Measurements from ENCODE around the gene ENOX1.

Gene ENOX1

GRCh38 chr13:43688227-43688907 lies 98.4 kb downstream of the ENOX1 start:
- Histone ChIP-seq H3K79me2 (ENCODE audit: control insufficient read depth, insufficient read depth, low read length) (no peaks in the 10 kb centered on the region), H3K18ac (ENCODE audit: low read length) (no peak overlapping the region), H3K4me1 (ENCODE audit: control insufficient read depth, low read depth, low read length) (no peaks in the 10 kb centered on the region), H3K4me3 (ENCODE audit: low read length) (no peak overlapping the region), H3K27ac (ENCODE audit: low read depth, low read length) (no peak overlapping the region), H3K9ac (ENCODE audit: low read length) (no peak overlapping the region), H3K23ac (ENCODE audit: low read length) (no peak overlapping the region), H4K5ac (ENCODE audit: low read length) (no peak overlapping the region), H3K4me2 (ENCODE audit: low read length) (no peak overlapping the region), H2BK5ac (ENCODE audit: low read length) (no peak overlapping the region), H4K8ac (ENCODE audit: low read depth, low read length) (no peak overlapping the region), H3K27me3 (ENCODE audit: insufficient read depth, low read length, poor library complexity) (no peaks in the 10 kb centered on the region), H2BK120ac (ENCODE audit: low read depth, low read length) (no peak overlapping the region), H3K79me1 (ENCODE audit: low read length) (no peaks in the 10 kb centered on the region), H2BK15ac (replicated peaks; ENCODE audit: low read depth) (no peak overlapping the region), H2AK5ac (ENCODE audit: low read length) (no peak overlapping the region), H3K36me3 (ENCODE audit: control insufficient read depth, insufficient read depth, low read length) (no peaks in the 10 kb centered on the region), H3K56ac (ENCODE audit: low read length) (no peak overlapping the region), H3K4ac (ENCODE audit: low read depth, low read length) (no peak overlapping the region)
- no CpG with 5 or more reads among the region's 3 CpGs for WGBS (ENCODE audit: extremely low coverage, insufficient coverage, low lambda C conversion rate)
- no peak for DNase-seq

GRCh38 chr13:43687038-43687437 lies 99.7 kb downstream of the ENOX1 start:
- WGBS (ENCODE audit: extremely low coverage, insufficient coverage, low lambda C conversion rate) = no CpG with 5 or more reads among the region's 4 CpGs
- H2BK15ac ChIP-seq (replicated peaks; ENCODE audit: low read depth) = no peak overlapping the region
- H3K79me2 ChIP-seq (ENCODE audit: control insufficient read depth, insufficient read depth, low read length) = no peaks in the 10 kb centered on the region
- H3K27ac ChIP-seq (ENCODE audit: low read depth, low read length) = no peak overlapping the region
- H3K9ac ChIP-seq (ENCODE audit: low read length) = no peak overlapping the region
- no peak overlapping the region for H4K8ac ChIP-seq (ENCODE audit: low read depth, low read length)
- no peak overlapping the region for H3K56ac ChIP-seq (ENCODE audit: low read length)
- no peak overlapping the region for H3K4ac ChIP-seq (ENCODE audit: low read depth, low read length)
- no peaks in the 10 kb centered on the region for H3K27me3 ChIP-seq (ENCODE audit: insufficient read depth, low read length, poor library complexity)
- no peaks in the 10 kb centered on the region for H3K79me1 ChIP-seq (ENCODE audit: low read length)
- DNase-seq = no peak
- H3K18ac ChIP-seq (ENCODE audit: low read length) = no peak overlapping the region
- no peaks in the 10 kb centered on the region for H3K4me1 ChIP-seq (ENCODE audit: control insufficient read depth, low read depth, low read length)
- H3K36me3 ChIP-seq (ENCODE audit: control insufficient read depth, insufficient read depth, low read length) = no peaks in the 10 kb centered on the region
- no peak overlapping the region for H2BK5ac ChIP-seq (ENCODE audit: low read length)
- H2BK120ac ChIP-seq (ENCODE audit: low read depth, low read length) = no peak overlapping the region
- no peak overlapping the region for H3K4me2 ChIP-seq (ENCODE audit: low read length)
- no peak overlapping the region for H4K5ac ChIP-seq (ENCODE audit: low read length)
- no peak overlapping the region for H2AK5ac ChIP-seq (ENCODE audit: low read length)
- H3K23ac ChIP-seq (ENCODE audit: low read length) = no peak overlapping the region
- no peak overlapping the region for H3K4me3 ChIP-seq (ENCODE audit: low read length)

GRCh38 chr13:43686557-43686956 lies 100.2 kb downstream of the ENOX1 start:
- Histone ChIP-seq H3K18ac (ENCODE audit: low read length) (no peak overlapping the region), H3K27ac (ENCODE audit: low read depth, low read length) (no peak overlapping the region), H2BK5ac (ENCODE audit: low read length) (no peak overlapping the region), H3K27me3 (ENCODE audit: insufficient read depth, low read length, poor library complexity) (no peaks in the 10 kb centered on the region), H3K9ac (ENCODE audit: low read length) (no peak overlapping the region), H4K5ac (ENCODE audit: low read length) (no peak overlapping the region), H3K4me2 (ENCODE audit: low read length) (no peak overlapping the region), H3K23ac (ENCODE audit: low read length) (no peak overlapping the region), H2AK5ac (ENCODE audit: low read length) (no peak overlapping the region), H2BK15ac (replicated peaks; ENCODE audit: low read depth) (no peak overlapping the region), H4K8ac (ENCODE audit: low read depth, low read length) (no peak overlapping the region), H3K36me3 (ENCODE audit: control insufficient read depth, insufficient read depth, low read length) (no peaks in the 10 kb centered on the region), H3K4me3 (ENCODE audit: low read length) (no peak overlapping the region), H3K4me1 (ENCODE audit: control insufficient read depth, low read depth, low read length) (no peaks in the 10 kb centered on the region), H3K56ac (ENCODE audit: low read length) (no peak overlapping the region), H3K79me2 (ENCODE audit: control insufficient read depth, insufficient read depth, low read length) (no peaks in the 10 kb centered on the region), H3K79me1 (ENCODE audit: low read length) (no peaks in the 10 kb centered on the region), H3K4ac (ENCODE audit: low read depth, low read length) (no peak overlapping the region), H2BK120ac (ENCODE audit: low read depth, low read length) (no peak overlapping the region)
- no CpG with 5 or more reads among the region's 3 CpGs for WGBS (ENCODE audit: extremely low coverage, insufficient coverage, low lambda C conversion rate)
- DNase-seq = peak; percentile 76

- no peak for DNase-seq
- H2BK5ac ChIP-seq (ENCODE audit: low read length) = no peak overlapping the region
- no peaks in the 10 kb centered on the region for H3K36me3 ChIP-seq (ENCODE audit: control insufficient read depth, insufficient read depth, low read length)
- no peak overlapping the region for H3K4me2 ChIP-seq (ENCODE audit: low read length)
- H4K8ac ChIP-seq (ENCODE audit: low read depth, low read length) = no peak overlapping the region
- no peak overlapping the region for H3K56ac ChIP-seq (ENCODE audit: low read length)
- H3K9ac ChIP-seq (ENCODE audit: low read length) = no peak overlapping the region
- H2BK15ac ChIP-seq (replicated peaks; ENCODE audit: low read depth) = no peak overlapping the region
- WGBS (ENCODE audit: extremely low coverage, insufficient coverage, low lambda C conversion rate) = no CpG with 5 or more reads among the region's 9 CpGs
- no peak overlapping the region for H3K27ac ChIP-seq (ENCODE audit: low read depth, low read length)
- H3K4ac ChIP-seq (ENCODE audit: low read depth, low read length) = no peak overlapping the region
- no peak overlapping the region for H3K18ac ChIP-seq (ENCODE audit: low read length)
- H3K79me2 ChIP-seq (ENCODE audit: control insufficient read depth, insufficient read depth, low read length) = no peaks in the 10 kb centered on the region
- H3K79me1 ChIP-seq (ENCODE audit: low read length) = no peaks in the 10 kb centered on the region
- no peak overlapping the region for H2BK120ac ChIP-seq (ENCODE audit: low read depth, low read length)
- H3K4me3 ChIP-seq (ENCODE audit: low read length) = no peak overlapping the region
- H3K27me3 ChIP-seq (ENCODE audit: insufficient read depth, low read length, poor library complexity) = no peaks in the 10 kb centered on the region
- H3K23ac ChIP-seq (ENCODE audit: low read length) = no peak overlapping the region
- no peak overlapping the region for H2AK5ac ChIP-seq (ENCODE audit: low read length)
- no peak overlapping the region for H4K5ac ChIP-seq (ENCODE audit: low read length)
- no peaks in the 10 kb centered on the region for H3K4me1 ChIP-seq (ENCODE audit: control insufficient read depth, low read depth, low read length)
Measured at GRCh38 chr13:43684963-43685725, 101.6 kb downstream of the ENOX1 start.

GRCh38 chr13:43682701-43683100 lies 104.1 kb downstream of the ENOX1 start:
- H3K79me1 ChIP-seq (ENCODE audit: low read length) = no peaks in the 10 kb centered on the region
- H3K4ac ChIP-seq (ENCODE audit: low read depth, low read length) = no peak overlapping the region
- H4K8ac ChIP-seq (ENCODE audit: low read depth, low read length) = no peak overlapping the region
- no peak overlapping the region for H4K5ac ChIP-seq (ENCODE audit: low read length)
- no peak overlapping the region for H3K56ac ChIP-seq (ENCODE audit: low read length)
- no peak overlapping the region for H2BK5ac ChIP-seq (ENCODE audit: low read length)
- no peak overlapping the region for H3K4me2 ChIP-seq (ENCODE audit: low read length)
- DNase-seq = no peak
- H3K18ac ChIP-seq (ENCODE audit: low read length) = no peak overlapping the region
- H3K9ac ChIP-seq (ENCODE audit: low read length) = no peak overlapping the region
- H2BK120ac ChIP-seq (ENCODE audit: low read depth, low read length) = no peak overlapping the region
- no peaks in the 10 kb centered on the region for H3K36me3 ChIP-seq (ENCODE audit: control insufficient read depth, insufficient read depth, low read length)
- H3K27ac ChIP-seq (ENCODE audit: low read depth, low read length) = no peak overlapping the region
- H3K27me3 ChIP-seq (ENCODE audit: insufficient read depth, low read length, poor library complexity) = no peaks in the 10 kb centered on the region
- no peak overlapping the region for H2AK5ac ChIP-seq (ENCODE audit: low read length)
- H3K79me2 ChIP-seq (ENCODE audit: control insufficient read depth, insufficient read depth, low read length) = no peaks in the 10 kb centered on the region
- no peak overlapping the region for H3K4me3 ChIP-seq (ENCODE audit: low read length)
- H3K4me1 ChIP-seq (ENCODE audit: control insufficient read depth, low read depth, low read length) = no peaks in the 10 kb centered on the region
- WGBS (ENCODE audit: extremely low coverage, insufficient coverage, low lambda C conversion rate) = no CpG with 5 or more reads among the region's 2 CpGs
- H3K23ac ChIP-seq (ENCODE audit: low read length) = no peak overlapping the region
- no peak overlapping the region for H2BK15ac ChIP-seq (replicated peaks; ENCODE audit: low read depth)

All from mesendoderm (in vitro differentiated cells).